Measurements from ENCODE around the gene ELAPOR2.

Gene ELAPOR2

DNA sequence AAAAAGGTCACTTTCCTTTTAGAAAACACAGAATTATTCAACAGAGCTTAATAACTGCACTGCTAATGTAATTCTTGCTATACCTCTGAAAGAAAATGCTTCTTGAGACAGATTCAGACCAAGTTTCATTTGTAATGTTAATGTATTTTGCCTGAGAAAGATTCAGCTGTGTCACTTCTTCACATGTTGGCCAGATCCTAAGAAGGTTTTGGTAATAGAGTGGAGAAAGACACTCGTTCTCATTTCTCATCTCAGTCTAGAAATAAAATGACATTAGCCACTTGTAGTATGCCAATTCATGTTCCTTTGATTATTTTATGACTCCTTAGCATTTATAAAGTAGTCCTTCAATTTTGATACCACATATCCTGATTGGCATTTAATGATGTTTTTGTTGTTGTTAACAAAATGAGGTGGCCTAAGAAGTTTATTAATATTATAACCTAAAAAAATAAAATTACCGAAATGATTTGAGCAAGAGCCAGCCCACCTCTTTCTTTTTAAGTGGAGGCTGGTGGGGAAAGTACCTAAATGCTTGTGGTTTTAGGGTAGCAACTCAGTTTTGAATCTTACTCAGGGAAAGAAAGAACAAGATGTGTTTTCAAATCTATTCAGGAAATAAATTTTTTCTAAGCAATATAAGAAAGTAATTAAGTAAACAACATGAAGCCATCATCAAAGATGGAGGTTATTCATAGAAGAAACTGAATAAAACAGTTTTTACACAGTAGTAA, 16.4 kb upstream of the ELAPOR2 start:
- Histone ChIP-seq H3K14ac (ENCODE audit: low read length) (no peak overlapping the region), H4K12ac (ENCODE audit: low read depth, low read length) (no peak overlapping the region), H2BK12ac (ENCODE audit: low read length) (no peak overlapping the region), H3K23ac (ENCODE audit: low read length) (no peak overlapping the region), H4K91ac (ENCODE audit: low read depth, low read length) (no peak overlapping the region), H3K4me2 (ENCODE audit: low read length) (no peak overlapping the region), H3K18ac (ENCODE audit: low read length) (no peak overlapping the region), H3K36me3 (ENCODE audit: control insufficient read depth in 1 of 2, insufficient read depth in 2 of 2, low read length in 2 of 2) (no peaks in the 10 kb centered on the region), H3K4me1 (ENCODE audit: control insufficient read depth in 1 of 2, insufficient read depth in 2 of 2, low read length in 2 of 2) (no peaks in the 10 kb centered on the region), H4K8ac (ENCODE audit: low read depth, low read length) (no peak overlapping the region), H3K9me3 (ENCODE audit: insufficient read depth, low read depth, low read length) (no peaks in the 10 kb centered on the region), H2BK120ac (ENCODE audit: insufficient read depth, low read length, poor library complexity) (no peak overlapping the region), H3K27me3 (ENCODE audit: insufficient read depth, low read length) (no peaks in the 10 kb centered on the region), H3K79me2 (ENCODE audit: control insufficient read depth, insufficient read depth, low read length, poor library complexity) (no peaks in the 10 kb centered on the region), H2AK5ac (ENCODE audit: low read length) (no peak overlapping the region), H3K9ac (ENCODE audit: low read length) (no peak overlapping the region), H2AFZ (ENCODE audit: insufficient read depth, low read length, poor library complexity) (no peak overlapping the region), H3K4me3 (ENCODE audit: low read depth, low read length) (no peak overlapping the region), H3K4ac (ENCODE audit: low read depth, low read length) (no peak overlapping the region), H3K27ac (ENCODE audit: low read depth, low read length) (no peak overlapping the region), H2BK5ac (ENCODE audit: low read depth, low read length, poor library complexity) (no peak overlapping the region), H3K79me1 (ENCODE audit: low read length) (no peaks in the 10 kb centered on the region)
- no CpG with 5 or more reads among the region's 2 CpGs for WGBS (ENCODE audit: extremely low coverage, insufficient coverage, insufficient read length)
- no peak for DNase-seq

- H3K79me1 ChIP-seq (ENCODE audit: low read length), result no peaks in the 10 kb centered on the region
- no peaks in the 10 kb centered on the region for H3K27me3 ChIP-seq (ENCODE audit: insufficient read depth, low read length)
- no peak overlapping the region for H4K12ac ChIP-seq (ENCODE audit: low read depth, low read length)
- no peaks in the 10 kb centered on the region for H3K79me2 ChIP-seq (ENCODE audit: control insufficient read depth, insufficient read depth, low read length, poor library complexity)
- no peaks in the 10 kb centered on the region for H3K36me3 ChIP-seq (ENCODE audit: control insufficient read depth in 1 of 2, insufficient read depth in 2 of 2, low read length in 2 of 2)
- no peak overlapping the region for H3K27ac ChIP-seq (ENCODE audit: low read depth, low read length)
- DNase-seq, result no peak
- H3K9me3 ChIP-seq (ENCODE audit: insufficient read depth, low read depth, low read length), result no peaks in the 10 kb centered on the region
- no peak overlapping the region for H2BK5ac ChIP-seq (ENCODE audit: low read depth, low read length, poor library complexity)
- H3K4me2 ChIP-seq (ENCODE audit: low read length), result no peak overlapping the region
- H3K9ac ChIP-seq (ENCODE audit: low read length), result no peak overlapping the region
- H3K4me3 ChIP-seq (ENCODE audit: low read depth, low read length), result no peak overlapping the region
- no peak overlapping the region for H3K23ac ChIP-seq (ENCODE audit: low read length)
- H2BK12ac ChIP-seq (ENCODE audit: low read length), result no peak overlapping the region
- no peaks in the 10 kb centered on the region for H3K4me1 ChIP-seq (ENCODE audit: control insufficient read depth in 1 of 2, insufficient read depth in 2 of 2, low read length in 2 of 2)
- no peak overlapping the region for H2BK120ac ChIP-seq (ENCODE audit: insufficient read depth, low read length, poor library complexity)
- no peak overlapping the region for H4K8ac ChIP-seq (ENCODE audit: low read depth, low read length)
- no peak overlapping the region for H3K4ac ChIP-seq (ENCODE audit: low read depth, low read length)
- H3K14ac ChIP-seq (ENCODE audit: low read length), result no peak overlapping the region
- no peak overlapping the region for H4K91ac ChIP-seq (ENCODE audit: low read depth, low read length)
- no peak overlapping the region for H3K18ac ChIP-seq (ENCODE audit: low read length)
- H2AK5ac ChIP-seq (ENCODE audit: low read length), result no peak overlapping the region
- no peak overlapping the region for H2AFZ ChIP-seq (ENCODE audit: insufficient read depth, low read length, poor library complexity)
These were observed 8.3 kb upstream of the ELAPOR2 start for GRCh38 chr7:87067788-87068187.

- Histone ChIP-seq H3K79me1 (ENCODE audit: low read length) (no peaks in the 10 kb centered on the region), H3K36me3 (ENCODE audit: control insufficient read depth in 1 of 2, insufficient read depth in 2 of 2, low read length in 2 of 2) (no peaks in the 10 kb centered on the region), H3K4me3 (ENCODE audit: low read depth, low read length) (no peak overlapping the region), H3K4me1 (ENCODE audit: control insufficient read depth in 1 of 2, insufficient read depth in 2 of 2, low read length in 2 of 2) (no peaks in the 10 kb centered on the region), H2AK5ac (ENCODE audit: low read length) (no peak overlapping the region), H3K23ac (ENCODE audit: low read length) (no peak overlapping the region), H4K91ac (ENCODE audit: low read depth, low read length) (no peak overlapping the region), H4K8ac (ENCODE audit: low read depth, low read length) (no peak overlapping the region), H3K4ac (ENCODE audit: low read depth, low read length) (no peak overlapping the region), H3K18ac (ENCODE audit: low read length) (no peak overlapping the region), H3K4me2 (ENCODE audit: low read length) (peak overlapping the region; percentile 65), H3K27ac (ENCODE audit: low read depth, low read length) (no peak overlapping the region), H2AFZ (ENCODE audit: insufficient read depth, low read length, poor library complexity) (no peak overlapping the region), H3K9me3 (ENCODE audit: insufficient read depth, low read depth, low read length) (no peaks in the 10 kb centered on the region), H4K12ac (ENCODE audit: low read depth, low read length) (no peak overlapping the region), H3K9ac (ENCODE audit: low read length) (no peak overlapping the region), H2BK120ac (ENCODE audit: insufficient read depth, low read length, poor library complexity) (no peak overlapping the region), H2BK12ac (ENCODE audit: low read length) (no peak overlapping the region), H3K79me2 (ENCODE audit: control insufficient read depth, insufficient read depth, low read length, poor library complexity) (no peaks in the 10 kb centered on the region), H3K27me3 (ENCODE audit: insufficient read depth, low read length) (peaks cover 4% of the 10 kb centered on the region), H3K14ac (ENCODE audit: low read length) (no peak overlapping the region), H2BK5ac (ENCODE audit: low read depth, low read length, poor library complexity) (no peak overlapping the region)
- no peak for DNase-seq
- WGBS (ENCODE audit: extremely low coverage, insufficient coverage, insufficient read length), result no CpG with 5 or more reads among the region's 2 CpGs
These were observed 759 bp upstream of the ELAPOR2 start for GRCh38 chr7:87060288-87060537.

DNA sequence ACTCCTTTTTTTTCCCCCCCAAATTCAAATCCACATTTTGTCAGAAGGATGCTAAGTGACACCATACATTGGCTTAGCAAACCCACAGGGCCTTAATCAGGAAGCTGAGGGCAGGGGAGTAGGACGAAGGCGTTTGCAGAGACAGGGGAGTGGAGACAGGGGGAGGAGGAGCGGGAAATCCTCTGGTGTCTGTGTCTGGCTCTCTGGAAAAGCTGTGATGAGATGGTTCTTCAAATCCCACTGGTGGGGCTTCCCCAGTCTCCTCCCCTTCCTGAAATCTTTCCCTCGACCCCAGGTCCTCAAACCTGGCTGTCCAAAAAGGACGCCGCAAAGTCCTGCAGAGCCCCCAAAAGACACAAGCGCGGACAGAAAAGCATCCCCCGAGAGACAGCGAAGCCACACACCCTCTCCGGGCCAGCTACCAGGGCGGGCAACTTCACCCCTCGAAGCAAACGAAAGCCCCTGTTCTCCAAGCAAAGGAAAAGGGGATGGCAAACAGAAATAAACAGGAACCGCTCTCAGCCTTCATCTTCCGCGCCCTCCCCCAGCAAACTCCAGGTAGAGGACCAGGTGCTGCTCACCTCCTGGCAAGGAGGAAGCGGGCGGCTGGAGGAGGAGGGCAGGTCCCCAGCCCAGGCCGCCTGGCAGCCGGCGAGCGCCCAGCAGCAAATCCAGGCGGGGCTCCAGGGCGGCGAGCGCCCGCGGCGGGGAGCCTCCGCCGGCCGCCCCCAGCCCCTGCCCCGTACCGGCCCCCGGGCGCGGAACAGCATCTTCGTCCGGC, 520 bp downstream of the ELAPOR2 start:
- no peak overlapping the region for H4K12ac ChIP-seq (ENCODE audit: low read depth, low read length)
- H3K4ac ChIP-seq (ENCODE audit: low read depth, low read length), result no peak overlapping the region
- no peak overlapping the region for H2AK5ac ChIP-seq (ENCODE audit: low read length)
- no peak overlapping the region for H3K18ac ChIP-seq (ENCODE audit: low read length)
- H3K27ac ChIP-seq (ENCODE audit: low read depth, low read length), result no peak overlapping the region
- peak overlapping the region; percentile 65 for H3K4me2 ChIP-seq (ENCODE audit: low read length)
- H2BK120ac ChIP-seq (ENCODE audit: insufficient read depth, low read length, poor library complexity), result no peak overlapping the region
- H3K79me2 ChIP-seq (ENCODE audit: control insufficient read depth, insufficient read depth, low read length, poor library complexity), result no peaks in the 10 kb centered on the region
- no peaks in the 10 kb centered on the region for H3K79me1 ChIP-seq (ENCODE audit: low read length)
- H3K4me1 ChIP-seq (ENCODE audit: control insufficient read depth in 1 of 2, insufficient read depth in 2 of 2, low read length in 2 of 2), result no peaks in the 10 kb centered on the region
- peak overlapping the region; percentile 79 for H2AFZ ChIP-seq (ENCODE audit: insufficient read depth, low read length, poor library complexity)
- no peak overlapping the region for H4K8ac ChIP-seq (ENCODE audit: low read depth, low read length)
- no peaks in the 10 kb centered on the region for H3K9me3 ChIP-seq (ENCODE audit: insufficient read depth, low read depth, low read length)
- no peak overlapping the region for H2BK5ac ChIP-seq (ENCODE audit: low read depth, low read length, poor library complexity)
- H3K9ac ChIP-seq (ENCODE audit: low read length), result no peak overlapping the region
- H2BK12ac ChIP-seq (ENCODE audit: low read length), result no peak overlapping the region
- H3K36me3 ChIP-seq (ENCODE audit: control insufficient read depth in 1 of 2, insufficient read depth in 2 of 2, low read length in 2 of 2), result no peaks in the 10 kb centered on the region
- H3K4me3 ChIP-seq (ENCODE audit: low read depth, low read length), result peak overlapping the region; percentile 77
- no peak overlapping the region for H3K14ac ChIP-seq (ENCODE audit: low read length)
- no peak overlapping the region for H3K23ac ChIP-seq (ENCODE audit: low read length)
- peak; percentile 11 to 37 for DNase-seq
- no peak overlapping the region for H4K91ac ChIP-seq (ENCODE audit: low read depth, low read length)
- H3K27me3 ChIP-seq (ENCODE audit: insufficient read depth, low read length), result peaks cover 4% of the 10 kb centered on the region
- WGBS (ENCODE audit: extremely low coverage, insufficient coverage, insufficient read length), result no CpG with 5 or more reads among the region's 40 CpGs
